GM18499 (cell line): Measurements from ENCODE around the gene UBXN11.

Experiments used
- ATAC-seq: cut with Tn5 transposase; IDR thresholded peaks from one replicate; pipeline ENCODE4 v1.9.1; 2021; ENCODE audit warnings: moderate number of reproducible peaks; ENCODE audit not compliant: insufficient read depth, unreplicated experiment

Gene UBXN11

GRCh38 chr1:26288311-26288941, 18.0 kb downstream of the UBXN11 start:
- no peak for ATAC-seq

- ATAC-seq = no peak
Observed at GRCh38 chr1:26287811-26288210, 18.6 kb downstream of the UBXN11 start.

GRCh38 chr1:26287033-26287711, 19.3 kb downstream of the UBXN11 start:
- no peak for ATAC-seq

- no peak for ATAC-seq
Observed at GRCh38 chr1:26286064-26286416, 20.4 kb downstream of the UBXN11 start.

GRCh38 chr1:26285366-26286063, 20.9 kb downstream of the UBXN11 start:
- no peak for ATAC-seq

GRCh38 chr1:26284597-26285347, 21.7 kb downstream of the UBXN11 start:
- no peak for ATAC-seq

- no peak for ATAC-seq
Observed at GRCh38 chr1:26283871-26284596, 22.4 kb downstream of the UBXN11 start.

- ATAC-seq = no peak
Observed at GRCh38 chr1:26283279-26283853, 23.1 kb downstream of the UBXN11 start.

GRCh38 chr1:26282401-26282918, 24.0 kb downstream of the UBXN11 start:
- ATAC-seq = no peak

- no peak for ATAC-seq
Observed at GRCh38 chr1:26281971-26282370, 24.5 kb downstream of the UBXN11 start.

- ATAC-seq = no peak
Observed at GRCh38 chr1:26281091-26281958, 25.1 kb downstream of the UBXN11 start.

GRCh38 chr1:26280333-26281042, 25.9 kb downstream of the UBXN11 start:
- no peak for ATAC-seq

- no peak for ATAC-seq
Observed at GRCh38 chr1:26279456-26280332, 26.7 kb downstream of the UBXN11 start, which contains the start of gene SH3BGRL3. TSS of gene SH3BGRL3 (plus strand) at chr1:26280086. CDS start at chr1:26280156, 70 bp downstream.

- no peak for ATAC-seq
Observed at GRCh38 chr1:26278724-26279455, 27.5 kb downstream of the UBXN11 start.

- no peak for ATAC-seq
Observed at GRCh38 chr1:26278303-26278702, 28.1 kb downstream of the UBXN11 start.

- ATAC-seq = no peak
Observed at GRCh38 chr1:26277719-26278118, 28.7 kb downstream of the UBXN11 start.
